A673 (cell line): ENCODE measurements around the gene RGS6.

Source experiments
- CTCF ChIP-seq: fragments of 300-800, 200-600 bp; sonication (generic); conservative IDR thresholded peaks from 2 replicates; pipeline ENCODE4 v1.5.1; 2017; ENCODE audit warnings: low read depth, mild to moderate bottlenecking, antibody characterized with exemption, low read length, moderate library complexity, mixed read lengths
- EZH2 ChIP-seq: fragments of 200-600 bp; sonication (generic); IDR thresholded peaks from 2 replicates; pipeline ENCODE4 v1.6.1; 2017; ENCODE audit warnings: borderline replicate concordance, low read depth, mild to moderate bottlenecking, mixed read lengths, antibody characterized with exemption, low read length; ENCODE audit not compliant: poor library complexity, severe bottlenecking

- no peak for TF ChIP-seq CTCF
- no peak for TF ChIP-seq EZH2
Observed at GRCh38 chr14:72341237-72341636, 409.0 kb downstream of the RGS6 start.
